Endothelial cell (in vitro differentiated cells): ENCODE results near the gene DPPA5. TPM values are rescaled to one million over a fixed set of nuclear protein-coding genes. Genes with fewer than 3 reads are reported as not detected.

ENCODE experiments used
- DNase-seq: peaks from one replicate; pipeline ENCODE4 v3.0.0; 2021; ENCODE audit warnings: low spot score
- H3K27ac Mint-ChIP-seq: one replicate; pipeline ENCODE4 v1.8.0; 2021; ENCODE audit warnings: mixed read lengths, inconsistent platforms; ENCODE audit not compliant: unreplicated experiment
- H3K27me3 Mint-ChIP-seq: one replicate; pipeline ENCODE4 v1.8.0; 2021; ENCODE audit warnings: mild to moderate bottlenecking, moderate library complexity, mixed read lengths, inconsistent platforms; ENCODE audit not compliant: unreplicated experiment
- H3K36me3 Mint-ChIP-seq: one replicate; pipeline ENCODE4 v1.8.0; 2021; ENCODE audit warnings: mild to moderate bottlenecking, low read depth, mixed read lengths, inconsistent platforms; ENCODE audit not compliant: unreplicated experiment
- H3K4me1 Mint-ChIP-seq: one replicate; pipeline ENCODE4 v1.8.0; 2021; ENCODE audit warnings: mild to moderate bottlenecking, mixed read lengths, inconsistent platforms; ENCODE audit not compliant: unreplicated experiment
- H3K4me3 Mint-ChIP-seq: one replicate; pipeline ENCODE4 v1.8.0; 2021; ENCODE audit warnings: mild to moderate bottlenecking, mixed read lengths, inconsistent platforms; ENCODE audit not compliant: unreplicated experiment
- H3K9me3 Mint-ChIP-seq: one replicate; pipeline ENCODE4 v1.8.0; 2021; ENCODE audit warnings: mixed read lengths, inconsistent platforms; ENCODE audit not compliant: unreplicated experiment
- total RNA-seq: library from RNA; stranded (reverse); fragmentation: NEBNext Ultra II Directional; extraction: Animal tissue kit (Norgen Biotek cat#: 25700); gene quantifications from one replicate; pipeline ENCODE4 v1.2.1, GENCODE V29; 2021; ENCODE audit not compliant: unreplicated experiment
- TF ChIP-seq, protein P1 (sequence below): fragments of 200-600 bp; sonication (generic); IDR thresholded peaks from one replicate; pipeline ENCODE4 v1.5.0; 2021; ENCODE audit warnings: antibody characterized with exemption; ENCODE audit not compliant: unreplicated experiment

The DPPA5 gene
- total RNA-seq, 1 donor from 2014 or later = not detected

DNA sequence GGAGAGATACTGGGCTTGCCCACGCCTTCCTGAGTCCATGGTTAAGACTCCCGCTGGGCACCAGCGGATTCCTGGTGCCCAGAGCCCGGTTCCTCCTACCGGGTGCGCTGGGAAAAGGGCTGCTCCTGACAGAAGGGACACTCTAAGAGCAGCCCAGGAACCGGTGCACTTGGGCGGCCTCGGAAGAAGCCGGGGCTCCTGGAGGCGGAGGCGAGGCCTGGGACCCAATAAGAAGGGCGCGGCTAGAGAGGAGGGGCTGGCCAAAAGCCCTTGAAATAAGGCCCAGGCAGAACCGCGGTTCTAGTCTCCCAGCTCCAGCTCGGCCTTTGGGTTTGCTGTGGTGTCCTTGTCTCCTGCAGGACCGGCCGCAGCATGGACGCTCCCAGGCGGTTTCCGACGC lies 8.3 kb upstream of the DPPA5 start, which contains the start of gene KHDC3L:
Gene KHDC3L (plus strand): TSS at position 301 of the 400 bp plus-strand sequence. CDS start 72 bp downstream, at position 373.
- TF ChIP-seq, protein P1, sequence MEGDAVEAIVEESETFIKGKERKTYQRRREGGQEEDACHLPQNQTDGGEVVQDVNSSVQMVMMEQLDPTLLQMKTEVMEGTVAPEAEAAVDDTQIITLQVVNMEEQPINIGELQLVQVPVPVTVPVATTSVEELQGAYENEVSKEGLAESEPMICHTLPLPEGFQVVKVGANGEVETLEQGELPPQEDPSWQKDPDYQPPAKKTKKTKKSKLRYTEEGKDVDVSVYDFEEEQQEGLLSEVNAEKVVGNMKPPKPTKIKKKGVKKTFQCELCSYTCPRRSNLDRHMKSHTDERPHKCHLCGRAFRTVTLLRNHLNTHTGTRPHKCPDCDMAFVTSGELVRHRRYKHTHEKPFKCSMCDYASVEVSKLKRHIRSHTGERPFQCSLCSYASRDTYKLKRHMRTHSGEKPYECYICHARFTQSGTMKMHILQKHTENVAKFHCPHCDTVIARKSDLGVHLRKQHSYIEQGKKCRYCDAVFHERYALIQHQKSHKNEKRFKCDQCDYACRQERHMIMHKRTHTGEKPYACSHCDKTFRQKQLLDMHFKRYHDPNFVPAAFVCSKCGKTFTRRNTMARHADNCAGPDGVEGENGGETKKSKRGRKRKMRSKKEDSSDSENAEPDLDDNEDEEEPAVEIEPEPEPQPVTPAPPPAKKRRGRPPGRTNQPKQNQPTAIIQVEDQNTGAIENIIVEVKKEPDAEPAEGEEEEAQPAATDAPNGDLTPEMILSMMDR = no peak
- H3K27ac Mint-ChIP-seq = no peak within 1 kb of the TSS
- no peaks in the 10 kb centered on the region for H3K36me3 Mint-ChIP-seq
- H3K4me3 Mint-ChIP-seq = no peak within 1 kb of the TSS
- no peaks in the 10 kb centered on the region for H3K9me3 Mint-ChIP-seq
- peaks cover 3% of the 10 kb centered on the region for H3K27me3 Mint-ChIP-seq
- H3K4me1 Mint-ChIP-seq = peaks cover 4% of the 10 kb centered on the region
- no peak for DNase-seq

DNA sequence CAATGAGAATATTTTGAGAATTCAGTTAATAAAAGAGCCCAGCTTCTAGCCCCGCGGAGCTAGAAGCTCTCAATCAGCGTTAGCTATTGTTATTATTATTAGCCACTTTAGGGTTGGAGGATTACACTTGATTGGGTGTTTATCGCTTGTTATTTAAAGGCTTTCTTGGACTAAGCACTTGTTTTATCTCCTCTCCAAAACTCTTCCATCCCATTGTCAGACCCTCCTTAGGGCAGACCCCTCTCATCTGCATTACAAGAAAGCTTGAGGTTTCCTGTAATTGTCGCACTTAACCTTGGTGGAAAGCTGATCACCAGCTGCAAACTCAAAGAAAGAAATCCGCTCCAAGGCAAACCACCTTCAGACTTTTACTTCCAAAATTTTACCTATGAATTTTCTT lies 4.8 kb downstream of the DPPA5 start:
- no peak overlapping the region for H3K4me3 Mint-ChIP-seq
- no peaks in the 10 kb centered on the region for H3K36me3 Mint-ChIP-seq
- TF ChIP-seq, protein P1 = no peak
- H3K27ac Mint-ChIP-seq = no peak overlapping the region
- no peaks in the 10 kb centered on the region for H3K9me3 Mint-ChIP-seq
- H3K27me3 Mint-ChIP-seq = no peaks in the 10 kb centered on the region
- DNase-seq = no peak
- peaks cover 5% of the 10 kb centered on the region for H3K4me1 Mint-ChIP-seq

DNA sequence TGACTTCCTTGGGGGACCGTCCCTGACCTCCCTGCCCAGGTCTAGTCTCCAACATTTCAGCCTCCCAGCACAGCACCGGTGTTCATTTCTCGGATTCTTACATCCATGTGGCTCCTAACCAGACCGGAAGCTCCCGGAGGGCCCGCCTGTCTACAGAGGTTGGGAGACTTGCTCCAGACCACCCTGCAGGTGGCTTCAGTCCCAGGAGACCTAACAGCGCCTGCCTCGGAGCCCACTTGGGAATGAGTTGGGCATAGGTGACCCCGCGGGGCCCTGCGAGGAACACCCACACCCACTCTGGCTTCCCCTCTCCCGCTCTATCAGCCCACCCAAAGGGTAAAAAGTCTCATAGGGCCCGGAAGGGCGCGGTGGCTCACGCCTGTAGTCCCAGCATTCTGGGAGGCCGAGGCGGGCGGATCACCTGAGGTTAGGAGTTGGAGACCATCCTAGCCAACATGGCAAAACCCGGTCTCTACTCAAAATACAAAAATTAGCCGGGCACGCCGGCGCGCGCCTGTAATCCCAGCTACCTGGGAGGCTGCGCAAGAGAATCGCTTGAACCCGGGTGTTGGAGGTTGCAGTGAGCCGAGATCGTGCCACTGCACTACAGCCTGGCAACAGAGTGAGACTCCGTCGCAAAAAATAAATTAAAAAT lies 5.4 kb downstream of the DPPA5 start:
- H3K27me3 Mint-ChIP-seq = no peaks in the 10 kb centered on the region
- H3K36me3 Mint-ChIP-seq = no peaks in the 10 kb centered on the region
- TF ChIP-seq, protein P1 = no peak
- H3K4me1 Mint-ChIP-seq = peaks cover 5% of the 10 kb centered on the region
- H3K4me3 Mint-ChIP-seq = no peak overlapping the region
- DNase-seq = no peak
- H3K27ac Mint-ChIP-seq = no peak overlapping the region
- no peaks in the 10 kb centered on the region for H3K9me3 Mint-ChIP-seq

DNA sequence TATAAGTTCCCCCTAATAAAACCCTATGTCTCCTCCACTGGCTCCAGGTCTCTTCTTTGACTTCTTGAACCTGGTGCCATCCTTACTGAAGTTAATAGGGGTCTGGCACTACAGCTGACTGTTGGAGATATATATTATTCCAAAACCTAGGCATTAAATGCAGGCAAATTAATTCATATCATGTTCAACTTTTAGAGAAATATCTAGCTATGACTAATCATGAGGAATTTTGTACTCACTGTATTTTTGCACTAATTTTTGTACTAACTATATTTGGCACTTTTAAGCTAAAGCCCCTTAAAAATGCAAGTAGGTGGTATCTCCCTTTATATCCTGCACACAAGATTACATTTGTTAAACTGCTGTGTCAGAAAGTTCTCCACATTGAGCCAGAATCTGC lies 10.9 kb downstream of the DPPA5 start:
- Mint-ChIP-seq H3K9me3 (no peaks in the 10 kb centered on the region), H3K4me3 (no peak overlapping the region), H3K27ac (no peak overlapping the region), H3K4me1 (no peaks in the 10 kb centered on the region), H3K36me3 (no peaks in the 10 kb centered on the region), H3K27me3 (no peaks in the 10 kb centered on the region)
- no peak for DNase-seq
- TF ChIP-seq, protein P1 = no peak

DNA sequence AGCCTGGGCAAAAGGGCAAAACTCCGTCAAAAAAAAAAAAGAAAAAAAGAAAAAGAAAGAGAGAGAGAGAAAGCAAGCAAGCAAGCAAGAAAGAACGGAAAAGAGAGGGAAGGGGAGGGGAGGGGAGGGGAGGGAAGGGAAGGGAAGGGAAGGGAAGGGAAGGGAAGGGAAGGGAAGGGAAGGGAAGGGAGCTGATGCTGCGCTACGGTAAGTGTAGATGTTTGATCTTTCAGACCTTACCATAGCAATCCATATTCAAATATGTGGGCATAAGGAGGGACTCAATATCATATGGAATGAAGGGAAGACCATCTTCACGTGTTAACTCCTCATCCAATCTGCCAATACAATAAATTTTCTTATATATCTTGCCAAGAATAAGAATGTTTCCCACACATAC lies 11.9 kb downstream of the DPPA5 start:
- no peaks in the 10 kb centered on the region for H3K36me3 Mint-ChIP-seq
- no peak for DNase-seq
- no peak overlapping the region for H3K27ac Mint-ChIP-seq
- no peak overlapping the region for H3K4me3 Mint-ChIP-seq
- H3K27me3 Mint-ChIP-seq = no peaks in the 10 kb centered on the region
- no peaks in the 10 kb centered on the region for H3K4me1 Mint-ChIP-seq
- no peaks in the 10 kb centered on the region for H3K9me3 Mint-ChIP-seq
- TF ChIP-seq, protein P1 = no peak
